OCI-LY1 (cell line): Measurements from ENCODE around the gene NTRK3.

Experiments
- CTCF ChIP-seq: fragments of 200-600 bp; sonication (generic), shearing (Covaris generic); IDR thresholded peaks from 2 replicates; pipeline ENCODE4 v1.5.1; 2017; ENCODE audit warnings: mild to moderate bottlenecking, antibody characterized with exemption, low read length, moderate library complexity, mixed read lengths
- EZH2 ChIP-seq: fragments of 200-600 bp; sonication (generic), shearing (Covaris generic); IDR thresholded peaks from 2 replicates; pipeline ENCODE4 v1.8.0; 2017; ENCODE audit warnings: borderline replicate concordance, mixed run types, mild to moderate bottlenecking, antibody characterized with exemption, low read length, moderate library complexity, mixed read lengths

GRCh38 chr15:88234711-88235110, 21.8 kb downstream of the NTRK3 start:
- TF ChIP-seq CTCF (no peak), EZH2 (no peak)
